HepG2 (cell line): ENCODE data around the gene CTF1. TPM values are rescaled to one million over a fixed set of nuclear protein-coding genes. Genes with fewer than 3 reads are reported as not detected.
A peak's percentile ranks its signal among the peaks of the same experiment; 100 is the strongest.

Source experiments
- ATAC-seq: fragments of 200-7000 bp; cut with Tn5 transposase; 3 replicates; pipeline ENCODE4 v1.9.1; 2020; ENCODE audit warnings: mild to moderate bottlenecking, moderate library complexity
- BruUV-seq: library from RNA; stranded (reverse); fragments of 400-500 nt; replicated peaks from 2 replicates; lab custom pipeline; 2021; lab: Mats Ljungman, UMichigan
- CTCF ChIA-PET: fragments of 300-600 bp; formaldehyde crosslinking; extraction: SDS; loops from one replicate; lab custom pipeline; 2021; ENCODE audit warnings: low total read pairs, inconsistent platforms, low intra/inter-chr PET ratio; lab: Yijun Ruan, JAX
- POLR2A ChIA-PET: fragments of 350-600 bp; sonication (Branson Sonifier 250); formaldehyde crosslinking; loops from one replicate; lab custom pipeline; 2020; ENCODE audit warnings: antibody characterized with exemption, inconsistent platforms; lab: Yijun Ruan, JAX
- DNase-seq: peaks from one replicate; pipeline ENCODE4 v3.0.0-alpha.2; 2015; ENCODE audit warnings: low spot score
- FAIRE-seq: peaks from 3 replicates; lab custom pipeline; 2011; peaks lifted over from hg19 to GRCh38; lab: Jason Lieb, UNC
- H2AFZ ChIP-seq: one replicate; pipeline ENCODE4 v1.6.1; 2011; ENCODE audit warnings: low read length, inconsistent platforms
- H3K27ac ChIP-seq: fragments of 300-600 bp; 3 replicates; pipeline ENCODE4 v1.8.0; 2011; ENCODE audit warnings: mixed run types, mild to moderate bottlenecking, mixed read lengths, low read length, inconsistent platforms; ENCODE audit not compliant: insufficient read depth; ENCODE audit errors: extremely low read length
- H3K27me3 ChIP-seq, 2 experiments: fragments of 200-600 bp in 1 of 2; 2 replicates in 1 of 2; 3 replicates in 1 of 2; pipeline versions ENCODE4 v1.6.0 to v1.8.0; 2011; ENCODE audit warnings: low read length in 2 of 2, mild to moderate bottlenecking in 2 of 2, moderate library complexity in 2 of 2, inconsistent platforms in 1 of 2; ENCODE audit not compliant: insufficient read depth in 2 of 2, control insufficient read depth in 1 of 2
- H3K36me3 ChIP-seq, 2 experiments: fragments of 200-600 bp in 1 of 2; replicated peaks in 1 of 2; 2 replicates in 1 of 2; 3 replicates in 1 of 2; pipeline versions ENCODE4 v1.5.1 to v1.8.0; 2011; ENCODE audit warnings: low read length in 2 of 2, inconsistent platforms in 1 of 2; ENCODE audit not compliant: insufficient read depth in 2 of 2, control insufficient read depth in 1 of 2
- H3K4me1 ChIP-seq: 2 replicates; pipeline ENCODE4 v1.5.1; 2012; ENCODE audit warnings: low read length, inconsistent platforms; ENCODE audit not compliant: insufficient read depth
- H3K4me2 ChIP-seq: 2 replicates; pipeline ENCODE4 v1.6.0; 2011; ENCODE audit warnings: low read depth, low read length, inconsistent platforms
- H3K4me3 ChIP-seq, 3 experiments: fragments of 200-600 bp in 1 of 3; sonication (generic), shearing (Covaris generic) in 1 of 3; replicated peaks in 1 of 3; 2 replicates each; pipeline ENCODE4 v1.5.1; 2011 to 2016; ENCODE audit warnings: low read length in 3 of 3, inconsistent platforms in 2 of 3, low read depth in 2 of 3, mild to moderate bottlenecking in 2 of 3, control low read depth in 1 of 3, mixed read lengths in 1 of 3; ENCODE audit not compliant: insufficient read depth in 1 of 3
- H3K79me2 ChIP-seq: one replicate; pipeline ENCODE4 v1.6.1; 2011; ENCODE audit warnings: low read length, inconsistent platforms; ENCODE audit not compliant: insufficient read depth
- H3K9ac ChIP-seq: 2 replicates; pipeline ENCODE4 v1.6.0; 2011; ENCODE audit warnings: mild to moderate bottlenecking, low read depth, low read length, inconsistent platforms; ENCODE audit not compliant: insufficient read depth
- H3K9me3 ChIP-seq: 2 replicates; pipeline ENCODE4 v1.5.1; 2012; ENCODE audit warnings: mild to moderate bottlenecking, low read length
- H4K20me1 ChIP-seq: 2 replicates; pipeline ENCODE4 v1.6.0; 2011; ENCODE audit warnings: inconsistent platforms, mild to moderate bottlenecking, low read length, moderate library complexity; ENCODE audit not compliant: insufficient read depth
- ADNP ChIP-seq: sonication (generic); formaldehyde crosslinking; IDR thresholded peaks from 2 replicates; pipeline ENCODE4 v1.4.0; 2020; ENCODE audit warnings: missing genetic modification reagents
- BORCS8-MEF2B ChIP-seq: sonication (generic); formaldehyde crosslinking; IDR thresholded peaks from 2 replicates; pipeline ENCODE4 v1.8.0; 2022; ENCODE audit warnings: mild to moderate bottlenecking, missing genetic modification reagents
- FOSL1 ChIP-seq: sonication (generic); formaldehyde crosslinking; IDR thresholded peaks from 2 replicates; pipeline ENCODE4 v1.9.0; 2021; ENCODE audit warnings: missing genetic modification reagents, borderline replicate concordance
- FOXA1 ChIP-seq, 2 experiments: fragments of 450-650 bp in 1 of 2; sonication (generic) in 1 of 2; formaldehyde crosslinking in 1 of 2; IDR thresholded peaks; 2 replicates each; pipeline versions ENCODE4 v1.4.0 to v1.6.1; 2016 to 2020; ENCODE audit warnings: missing genetic modification reagents in 1 of 2
- IRF2 ChIP-seq: IDR thresholded peaks from 2 replicates; pipeline ENCODE4 v1.6.1; 2018; ENCODE audit warnings: missing genetic modification reagents, missing compliant biosample characterization
- NFE2L1 ChIP-seq: sonication (generic); formaldehyde crosslinking; IDR thresholded peaks from 2 replicates; pipeline ENCODE4 v1.4.0; 2020; ENCODE audit warnings: missing genetic modification reagents, mild to moderate bottlenecking, borderline replicate concordance
- SMARCC2 ChIP-seq: fragments of 450-650 bp; IDR thresholded peaks from 2 replicates; pipeline ENCODE4 v1.6.1; 2017; ENCODE audit warnings: antibody characterized with exemption, mild to moderate bottlenecking
- ZFX ChIP-seq: sonication (generic); formaldehyde crosslinking; IDR thresholded peaks from 2 replicates; pipeline ENCODE4 v1.4.0; 2020; ENCODE audit warnings: mild to moderate bottlenecking, low read depth, missing genetic modification reagents, moderate library complexity
- ZMYM2 ChIP-seq: sonication (generic); formaldehyde crosslinking; IDR thresholded peaks from 2 replicates; pipeline ENCODE4 v1.8.0; 2022; ENCODE audit warnings: mild to moderate bottlenecking, missing genetic modification reagents
- ZNF781 ChIP-seq: sonication (generic); formaldehyde crosslinking; IDR thresholded peaks from 2 replicates; pipeline ENCODE4 v1.5.1; 2020; ENCODE audit warnings: borderline replicate concordance, mild to moderate bottlenecking, missing genetic modification reagents; ENCODE audit errors: not compliant biosample characterization
- ZSCAN12 ChIP-seq: sonication (generic); formaldehyde crosslinking; IDR thresholded peaks from 2 replicates; pipeline ENCODE4 v1.9.0; 2021; ENCODE audit warnings: mild to moderate bottlenecking, missing genetic modification reagents
- WGBS: methylation state at CpG from one replicate; pipeline ENCODE4 v1.1.6; 2017; ENCODE audit warnings: low lambda C conversion rate; 5-methylcytosine and 5-hydroxymethylcytosine counted together
- in situ Hi-C: cut with HindIII; loops from 2 replicates; pipeline ENCODE4 v1.10.0; 2017; ENCODE audit warnings: low pct_unique_long_range_greater_than_20kb; ENCODE audit not compliant: extremely low pct_ligation_motif_present
- intact Hi-C: fragments of 100-400 bp; cut with micrococcal nuclease; formaldehyde crosslinking; loops from one replicate; pipeline ENCODE4 v1.10.0; 2022; ENCODE audit not compliant: unreplicated experiment
- polyA plus RNA-seq, 8 experiments: library from polyadenylated mRNA; depleted of rRNA in 3 of 8; stranded (reverse) in 7 of 8; unstranded in 1 of 8; fragments of >200 nt; fragmentation: Illumina TruSeq in 4 of 8; extraction: Trizol in 4 of 8; gene quantifications; 2 replicates each; pipeline versions ENCODE4 v1.2.1 to v1.2.3, GENCODE V29; 2011 to 2016; ENCODE audit warnings: low read depth in 4 of 8, missing spikeins in 1 of 8, mixed read lengths in 1 of 8; ENCODE audit not compliant: insufficient read depth in 1 of 8
- total RNA-seq, 5 experiments: library from RNA; depleted of rRNA; stranded (reverse); fragments of >200 nt; fragmentation: Illumina TruSeq; extraction: Trizol; gene quantifications; 2 replicates each; pipeline ENCODE4 v1.2.3, GENCODE V29; 2016; ENCODE audit warnings: low read depth in 1 of 5
- TF ChIP-seq, protein P1 (sequence below): sonication (generic); formaldehyde crosslinking; IDR thresholded peaks from 2 replicates; pipeline ENCODE4 v1.8.0; 2023; ENCODE audit warnings: mild to moderate bottlenecking, missing genetic modification reagents
- TF ChIP-seq, protein P2 (sequence below): IDR thresholded peaks from 2 replicates; pipeline ENCODE4 v1.6.1; 2016; ENCODE audit warnings: missing compliant biosample characterization, missing genetic modification reagents, borderline replicate concordance
- TF ChIP-seq, protein P3 (sequence below): sonication (generic); formaldehyde crosslinking; IDR thresholded peaks from 2 replicates; pipeline ENCODE4 v1.8.0; 2022; ENCODE audit warnings: mild to moderate bottlenecking, missing genetic modification reagents; ENCODE audit not compliant: insufficient replicate concordance
- TF ChIP-seq, protein P4 (sequence below): sonication (generic); formaldehyde crosslinking; IDR thresholded peaks from 2 replicates; pipeline ENCODE4 v1.4.0; 2020; ENCODE audit warnings: missing genetic modification reagents
- TF ChIP-seq, protein P5 (sequence below): sonication (generic); formaldehyde crosslinking; IDR thresholded peaks from 2 replicates; pipeline ENCODE4 v1.4.0; 2020; ENCODE audit warnings: mild to moderate bottlenecking, missing genetic modification reagents
- TF ChIP-seq, protein P6 (sequence below): sonication (generic); formaldehyde crosslinking; IDR thresholded peaks from 2 replicates; pipeline ENCODE4 v1.4.0; 2020; ENCODE audit warnings: missing genetic modification reagents

CTF1 gene
- total and polyA plus RNA-seq, 2 of the 13 experiments (the other 11 are each of a cell fraction or from before 2014, with no cell fraction given) = 0.13 to 1.8 TPM

DNA sequence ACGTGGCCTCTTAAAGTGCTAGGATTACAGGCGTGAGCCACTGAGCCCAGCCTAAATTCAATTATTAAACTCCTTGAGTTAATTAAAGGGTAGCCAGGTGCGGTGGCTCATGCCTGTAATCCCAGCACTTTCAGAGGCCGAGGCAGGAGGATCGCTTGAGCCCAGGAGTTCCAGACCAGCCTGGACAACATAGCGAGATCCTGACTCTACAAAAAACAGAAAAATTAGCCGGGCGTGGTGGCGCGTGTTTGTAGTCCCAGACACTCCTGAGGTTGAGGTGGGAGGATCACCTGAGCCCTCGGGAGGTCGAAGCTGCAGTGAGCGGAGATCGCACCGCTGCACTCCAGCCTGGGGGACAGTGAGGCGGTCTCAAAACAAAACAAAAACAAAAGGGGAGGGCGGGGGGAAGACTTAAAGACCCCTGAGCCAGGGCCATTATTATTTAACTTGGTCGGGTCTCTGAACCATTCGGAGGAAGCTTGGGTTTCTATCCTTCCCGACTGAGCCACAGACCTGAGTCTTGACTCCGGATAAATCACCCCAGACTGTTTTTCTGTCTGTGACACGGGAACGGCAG, 22.1 kb upstream of the CTF1 start:
- Histone ChIP-seq H3K4me1 (peaks cover 29% of the 10 kb centered on the region), H3K27ac (peak overlapping the region; percentile 86), H3K79me2 (peaks cover 20% of the 10 kb centered on the region), H3K4me2 (peak overlapping the region; percentile 92), H3K4me3 (peak overlapping the region; percentile 84 to 97 (median 86)), H2AFZ (no peak overlapping the region), H3K9me3 (no peaks in the 10 kb centered on the region), H3K36me3 (peaks cover 0 to 2% of the 10 kb centered on the region in 2 experiments; a peak in 2 of 5 replicates), H4K20me1 (no peaks in the 10 kb centered on the region), H3K27me3 (no peaks in the 10 kb centered on the region; a peak in 1 of 5 replicates), H3K9ac (peak overlapping the region; percentile 91)
- no peak for FAIRE-seq
- ATAC-seq = peak; percentile 2; the same call in 1 of the 3 replicates
- in situ Hi-C loops (no loop called here), intact Hi-C loops (loop anchor here (2.0 kb wide), 2 partner anchors 22 to 30 kb away; partner anchors contain the start of gene CTF1)
- no peak for DNase-seq
- WGBS = 18% methylated on average over 22 of the region's 23 CpGs
- ChIA-PET CTCF (no interaction called here), POLR2A (interaction anchor here (0.5 to 4.8 kb wide), 22 partner anchors 7 to 808 kb away, joined by 3 to 69 read pairs (median 6); partner anchors contain the start of genes ALDOA, BCL7C, CTF1 and PHKG2)
- no TSS peak for BruUV-seq
- TF ChIP-seq FOSL1 (no peak), ZSCAN12 (peak; percentile 9; the same call in 1 of the 2 replicates), BORCS8-MEF2B (CRISPR knock-in tag) (no peak), NFE2L1 (no peak), IRF2 (peak; percentile 18; the same call in 1 of the 2 replicates), FOXA1 (IDR thresholded peaks at IDR 0.05) (no peak), FOXA1 (CRISPR knock-in tag; IDR thresholded peaks at IDR 0.05) (no peak), ZFX (CRISPR knock-in tag) (no peak), ADNP (no peak), ZNF781 (CRISPR knock-in tag) (no peak), ZMYM2 (0 out of 2 replicates have a peak, but pooled peaks have one; percentile 7), SMARCC2 (no peak)
- TF ChIP-seq, protein P1, sequence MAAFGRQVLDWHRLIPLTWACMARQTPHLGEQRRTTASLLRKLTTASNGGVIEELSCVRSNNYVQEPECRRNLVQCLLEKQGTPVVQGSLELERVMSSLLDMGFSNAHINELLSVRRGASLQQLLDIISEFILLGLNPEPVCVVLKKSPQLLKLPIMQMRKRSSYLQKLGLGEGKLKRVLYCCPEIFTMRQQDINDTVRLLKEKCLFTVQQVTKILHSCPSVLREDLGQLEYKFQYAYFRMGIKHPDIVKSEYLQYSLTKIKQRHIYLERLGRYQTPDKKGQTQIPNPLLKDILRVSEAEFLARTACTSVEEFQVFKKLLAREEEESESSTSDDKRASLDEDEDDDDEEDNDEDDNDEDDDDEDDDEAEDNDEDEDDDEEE (CRISPR knock-in tag) = 0 out of 2 replicates have a peak, but pooled peaks have one; percentile 48
- TF ChIP-seq, protein P2, sequence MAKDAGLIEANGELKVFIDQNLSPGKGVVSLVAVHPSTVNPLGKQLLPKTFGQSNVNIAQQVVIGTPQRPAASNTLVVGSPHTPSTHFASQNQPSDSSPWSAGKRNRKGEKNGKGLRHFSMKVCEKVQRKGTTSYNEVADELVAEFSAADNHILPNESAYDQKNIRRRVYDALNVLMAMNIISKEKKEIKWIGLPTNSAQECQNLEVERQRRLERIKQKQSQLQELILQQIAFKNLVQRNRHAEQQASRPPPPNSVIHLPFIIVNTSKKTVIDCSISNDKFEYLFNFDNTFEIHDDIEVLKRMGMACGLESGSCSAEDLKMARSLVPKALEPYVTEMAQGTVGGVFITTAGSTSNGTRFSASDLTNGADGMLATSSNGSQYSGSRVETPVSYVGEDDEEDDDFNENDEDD = peak; percentile 52; the same call in 1 of the 2 replicates
- TF ChIP-seq, protein P3, sequence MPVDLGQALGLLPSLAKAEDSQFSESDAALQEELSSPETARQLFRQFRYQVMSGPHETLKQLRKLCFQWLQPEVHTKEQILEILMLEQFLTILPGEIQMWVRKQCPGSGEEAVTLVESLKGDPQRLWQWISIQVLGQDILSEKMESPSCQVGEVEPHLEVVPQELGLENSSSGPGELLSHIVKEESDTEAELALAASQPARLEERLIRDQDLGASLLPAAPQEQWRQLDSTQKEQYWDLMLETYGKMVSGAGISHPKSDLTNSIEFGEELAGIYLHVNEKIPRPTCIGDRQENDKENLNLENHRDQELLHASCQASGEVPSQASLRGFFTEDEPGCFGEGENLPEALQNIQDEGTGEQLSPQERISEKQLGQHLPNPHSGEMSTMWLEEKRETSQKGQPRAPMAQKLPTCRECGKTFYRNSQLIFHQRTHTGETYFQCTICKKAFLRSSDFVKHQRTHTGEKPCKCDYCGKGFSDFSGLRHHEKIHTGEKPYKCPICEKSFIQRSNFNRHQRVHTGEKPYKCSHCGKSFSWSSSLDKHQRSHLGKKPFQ = no peak
- TF ChIP-seq, protein P4, sequence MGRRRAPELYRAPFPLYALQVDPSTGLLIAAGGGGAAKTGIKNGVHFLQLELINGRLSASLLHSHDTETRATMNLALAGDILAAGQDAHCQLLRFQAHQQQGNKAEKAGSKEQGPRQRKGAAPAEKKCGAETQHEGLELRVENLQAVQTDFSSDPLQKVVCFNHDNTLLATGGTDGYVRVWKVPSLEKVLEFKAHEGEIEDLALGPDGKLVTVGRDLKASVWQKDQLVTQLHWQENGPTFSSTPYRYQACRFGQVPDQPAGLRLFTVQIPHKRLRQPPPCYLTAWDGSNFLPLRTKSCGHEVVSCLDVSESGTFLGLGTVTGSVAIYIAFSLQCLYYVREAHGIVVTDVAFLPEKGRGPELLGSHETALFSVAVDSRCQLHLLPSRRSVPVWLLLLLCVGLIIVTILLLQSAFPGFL (CRISPR knock-in tag) = 0 out of 2 replicates have a peak, but pooled peaks have one; percentile 5
- TF ChIP-seq, protein P5, sequence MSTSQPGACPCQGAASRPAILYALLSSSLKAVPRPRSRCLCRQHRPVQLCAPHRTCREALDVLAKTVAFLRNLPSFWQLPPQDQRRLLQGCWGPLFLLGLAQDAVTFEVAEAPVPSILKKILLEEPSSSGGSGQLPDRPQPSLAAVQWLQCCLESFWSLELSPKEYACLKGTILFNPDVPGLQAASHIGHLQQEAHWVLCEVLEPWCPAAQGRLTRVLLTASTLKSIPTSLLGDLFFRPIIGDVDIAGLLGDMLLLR = 0 out of 2 replicates have a peak, but pooled peaks have one; percentile 35
- TF ChIP-seq, protein P6, sequence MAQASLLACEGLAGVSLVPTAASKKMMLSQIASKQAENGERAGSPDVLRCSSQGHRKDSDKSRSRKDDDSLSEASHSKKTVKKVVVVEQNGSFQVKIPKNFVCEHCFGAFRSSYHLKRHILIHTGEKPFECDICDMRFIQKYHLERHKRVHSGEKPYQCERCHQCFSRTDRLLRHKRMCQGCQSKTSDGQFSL (CRISPR knock-in tag) = peak; percentile 6; the same call in 1 of the 2 replicates
